ES-I3 (cell line): ENCODE results near the gene TECTA.

Source experiments
- H3K36me3 ChIP-seq: 2 replicates; pipeline ENCODE4 v1.6.1; 2013; ENCODE audit warnings: mild to moderate bottlenecking, low read length, control low read depth, moderate library complexity; ENCODE audit not compliant: insufficient read depth
- H3K4me1 ChIP-seq: 2 replicates; pipeline ENCODE4 v1.6.1; 2013; ENCODE audit warnings: mild to moderate bottlenecking, control low read depth, low read length; ENCODE audit not compliant: insufficient read depth
- H3K9ac ChIP-seq: 2 replicates; pipeline ENCODE4 v1.6.1; 2013; ENCODE audit warnings: low read depth, mild to moderate bottlenecking, low read length, moderate library complexity
- H3K9me3 ChIP-seq: 2 replicates; pipeline ENCODE4 v1.6.1; 2013; ENCODE audit warnings: mild to moderate bottlenecking, low read length, moderate library complexity; ENCODE audit not compliant: control insufficient read depth, insufficient read depth

TECTA gene, protein sequence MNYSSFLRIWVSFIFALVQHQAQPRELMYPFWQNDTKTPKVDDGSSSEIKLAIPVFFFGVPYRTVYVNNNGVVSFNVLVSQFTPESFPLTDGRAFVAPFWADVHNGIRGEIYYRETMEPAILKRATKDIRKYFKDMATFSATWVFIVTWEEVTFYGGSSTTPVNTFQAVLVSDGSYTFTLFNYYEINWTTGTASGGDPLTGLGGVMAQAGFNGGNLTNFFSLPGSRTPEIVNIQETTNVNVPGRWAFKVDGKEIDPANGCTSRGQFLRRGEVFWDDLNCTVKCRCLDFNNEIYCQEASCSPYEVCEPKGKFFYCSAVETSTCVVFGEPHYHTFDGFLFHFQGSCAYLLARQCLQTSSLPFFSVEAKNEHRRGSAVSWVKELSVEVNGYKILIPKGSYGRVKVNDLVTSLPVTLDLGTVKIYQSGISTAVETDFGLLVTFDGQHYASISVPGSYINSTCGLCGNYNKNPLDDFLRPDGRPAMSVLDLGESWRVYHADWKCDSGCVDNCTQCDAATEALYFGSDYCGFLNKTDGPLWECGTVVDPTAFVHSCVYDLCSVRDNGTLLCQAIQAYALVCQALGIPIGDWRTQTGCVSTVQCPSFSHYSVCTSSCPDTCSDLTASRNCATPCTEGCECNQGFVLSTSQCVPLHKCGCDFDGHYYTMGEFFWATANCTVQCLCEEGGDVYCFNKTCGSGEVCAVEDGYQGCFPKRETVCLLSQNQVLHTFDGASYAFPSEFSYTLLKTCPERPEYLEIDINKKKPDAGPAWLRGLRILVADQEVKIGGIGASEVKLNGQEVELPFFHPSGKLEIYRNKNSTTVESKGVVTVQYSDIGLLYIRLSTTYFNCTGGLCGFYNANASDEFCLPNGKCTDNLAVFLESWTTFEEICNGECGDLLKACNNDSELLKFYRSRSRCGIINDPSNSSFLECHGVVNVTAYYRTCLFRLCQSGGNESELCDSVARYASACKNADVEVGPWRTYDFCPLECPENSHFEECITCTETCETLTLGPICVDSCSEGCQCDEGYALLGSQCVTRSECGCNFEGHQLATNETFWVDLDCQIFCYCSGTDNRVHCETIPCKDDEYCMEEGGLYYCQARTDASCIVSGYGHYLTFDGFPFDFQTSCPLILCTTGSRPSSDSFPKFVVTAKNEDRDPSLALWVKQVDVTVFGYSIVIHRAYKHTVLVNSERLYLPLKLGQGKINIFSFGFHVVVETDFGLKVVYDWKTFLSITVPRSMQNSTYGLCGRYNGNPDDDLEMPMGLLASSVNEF (N-terminal part only)

DNA sequence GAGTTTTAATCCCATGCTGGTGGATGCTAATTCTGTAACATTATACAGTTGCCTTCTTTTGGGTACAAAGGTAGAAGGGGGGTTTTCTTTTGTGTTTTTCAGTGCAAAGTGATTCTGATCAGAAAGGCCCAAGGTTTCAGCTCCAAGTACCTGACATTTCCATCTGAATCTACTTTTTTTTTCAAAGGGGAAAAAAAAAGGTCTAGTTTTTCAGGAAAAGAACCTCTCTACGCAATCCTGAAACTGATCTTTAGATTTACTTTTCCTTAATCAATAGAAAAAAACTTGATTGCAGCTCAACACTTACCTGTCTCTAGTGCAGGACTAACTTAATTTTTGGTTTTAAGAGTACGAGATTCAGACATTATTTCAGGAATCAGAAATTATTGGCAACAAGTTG lies at the start of gene TECTA:
TECTA (plus strand) TSS at position 301 of the 400 bp plus-strand sequence. CDS start 1,423 bp downstream, outside the sequence.
- H3K9me3 ChIP-seq = no peaks in the 10 kb centered on the region; the same call in 1 of the 2 replicates
- peaks cover 11% of the 10 kb centered on the region; the same call in 1 of the 2 replicates for H3K4me1 ChIP-seq
- H3K9ac ChIP-seq = no peak within 1 kb of the TSS
- H3K36me3 ChIP-seq = no peaks in the 10 kb centered on the region

DNA sequence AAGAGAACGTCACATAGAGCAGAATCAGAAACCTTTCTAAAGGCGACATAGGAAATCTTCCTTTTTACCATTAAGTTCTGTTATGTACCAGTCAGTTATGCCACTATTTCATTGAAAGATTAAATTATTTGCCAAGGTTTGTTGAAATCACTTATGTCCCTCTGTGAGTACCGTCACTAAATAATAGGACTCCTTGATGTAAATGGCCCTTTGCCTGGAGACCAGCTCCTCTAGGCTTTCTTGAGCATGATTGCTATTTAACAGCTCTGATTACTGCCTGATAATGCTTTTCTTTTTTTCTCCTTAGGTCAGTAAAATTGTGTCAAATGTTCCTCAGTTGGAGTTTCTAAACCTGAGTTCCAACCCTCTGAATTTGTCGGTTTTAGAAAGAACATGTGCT lies 47.8 kb upstream of the TECTA start:
- Histone ChIP-seq H3K36me3 (peaks cover 9% of the 10 kb centered on the region), H3K9me3 (no peaks in the 10 kb centered on the region), H3K9ac (no peak overlapping the region), H3K4me1 (no peaks in the 10 kb centered on the region)

DNA sequence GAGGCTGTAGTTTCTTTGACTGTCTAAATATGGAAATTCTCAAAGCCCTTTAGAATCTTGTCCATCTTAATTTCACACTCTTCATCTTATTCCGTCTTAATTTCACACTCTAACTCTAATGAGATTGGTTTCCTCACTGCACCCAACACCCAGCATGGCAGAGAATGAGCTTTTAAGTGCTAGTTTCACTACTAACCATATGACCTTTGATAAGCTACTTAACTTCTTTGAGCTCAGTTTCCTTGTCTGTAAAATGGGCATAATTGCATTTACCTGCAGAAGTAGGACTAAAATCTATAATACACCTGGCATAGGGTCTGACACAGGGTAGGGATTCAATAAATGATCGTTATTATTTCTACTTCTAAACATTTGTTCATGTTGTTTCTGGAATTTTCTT lies 46.8 kb upstream of the TECTA start:
- Histone ChIP-seq H3K4me1 (no peaks in the 10 kb centered on the region), H3K9me3 (no peaks in the 10 kb centered on the region), H3K9ac (no peak overlapping the region), H3K36me3 (peaks cover 9% of the 10 kb centered on the region; the same call in 1 of the 2 replicates)

DNA sequence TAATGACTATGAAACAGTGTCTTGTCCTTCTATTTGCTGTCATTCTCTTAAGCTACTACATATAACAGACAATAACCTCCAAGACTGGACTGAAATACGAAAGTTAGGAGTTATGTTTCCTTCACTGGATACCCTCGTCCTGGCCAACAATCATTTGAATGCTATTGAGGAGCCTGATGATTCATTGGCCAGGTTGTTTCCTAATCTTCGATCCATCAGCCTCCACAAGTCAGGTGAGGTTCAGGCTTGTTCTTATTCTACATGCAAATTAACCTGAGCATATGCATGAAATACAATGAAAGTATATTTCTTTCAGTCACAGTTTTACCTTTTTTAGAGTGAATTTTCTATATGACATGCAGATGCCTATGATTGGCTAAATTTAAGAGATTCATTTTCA lies 46.0 kb upstream of the TECTA start:
- Histone ChIP-seq H3K9me3 (no peaks in the 10 kb centered on the region), H3K4me1 (no peaks in the 10 kb centered on the region), H3K36me3 (peaks cover 9% of the 10 kb centered on the region; the same call in 1 of the 2 replicates), H3K9ac (no peak overlapping the region)

DNA sequence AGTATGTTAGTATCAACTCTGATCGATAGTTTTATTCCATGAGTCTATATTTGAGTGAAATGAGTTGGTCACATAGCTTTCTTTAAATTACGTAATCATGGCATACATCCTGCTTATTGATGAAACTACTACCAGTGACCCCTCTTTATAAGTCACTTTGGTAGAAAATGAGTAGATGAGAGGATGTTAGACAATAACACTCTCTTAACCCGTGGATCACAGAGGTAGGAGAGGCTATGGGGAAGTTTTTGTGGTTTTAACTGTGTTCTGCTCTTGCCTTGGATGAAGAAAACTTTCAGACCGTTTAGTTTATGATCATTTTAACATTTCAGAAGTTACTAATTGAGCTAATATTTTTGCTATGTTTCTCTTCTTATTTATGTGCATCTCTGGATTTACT lies 43.1 kb upstream of the TECTA start:
- Histone ChIP-seq H3K4me1 (no peaks in the 10 kb centered on the region), H3K36me3 (peaks cover 9% of the 10 kb centered on the region; the same call in 1 of the 2 replicates), H3K9ac (no peak overlapping the region), H3K9me3 (no peaks in the 10 kb centered on the region)

DNA sequence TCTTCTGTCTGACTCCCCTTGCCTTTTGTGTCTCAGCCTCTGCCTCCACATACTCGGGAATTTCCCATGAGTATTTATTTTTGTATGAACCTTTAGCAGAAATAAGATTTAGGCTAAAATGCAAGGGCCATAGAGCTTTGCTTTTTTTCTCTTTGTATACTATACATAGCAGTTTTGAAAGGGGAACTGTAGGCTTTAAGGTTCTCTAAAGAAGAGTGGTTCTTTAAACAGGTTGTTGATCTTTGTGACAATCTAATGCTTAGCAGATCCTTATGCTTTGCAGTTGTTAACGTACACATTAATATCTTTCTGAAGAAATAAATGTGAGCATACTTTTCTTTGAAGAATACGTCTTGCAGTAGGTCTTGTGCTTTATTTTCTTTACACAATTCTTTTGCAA lies 42.1 kb upstream of the TECTA start:
- Histone ChIP-seq H3K36me3 (peaks cover 4% of the 10 kb centered on the region; the same call in 1 of the 2 replicates), H3K9ac (no peak overlapping the region), H3K9me3 (no peaks in the 10 kb centered on the region), H3K4me1 (no peaks in the 10 kb centered on the region)

DNA sequence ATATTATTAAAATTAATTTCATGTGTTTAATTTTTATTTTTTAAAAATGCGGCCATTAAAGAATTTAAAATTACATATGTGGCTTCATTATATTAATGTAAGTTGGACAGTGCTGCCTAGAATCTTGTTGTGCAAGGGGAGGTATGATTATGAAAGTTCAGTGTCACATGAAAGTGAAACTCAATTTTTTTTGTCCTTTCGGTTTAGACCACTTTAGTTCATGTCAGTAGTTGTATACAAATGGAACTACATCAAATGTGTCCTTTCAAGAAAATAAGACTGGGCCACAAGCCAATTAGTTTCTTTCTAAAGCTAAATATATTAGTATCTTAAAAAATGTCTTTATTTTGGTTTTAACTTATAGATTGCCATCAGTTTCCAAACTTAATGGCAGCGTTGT lies 41.4 kb upstream of the TECTA start:
- Histone ChIP-seq H3K9ac (no peak overlapping the region), H3K4me1 (no peaks in the 10 kb centered on the region), H3K36me3 (peaks cover 4% of the 10 kb centered on the region; the same call in 1 of the 2 replicates), H3K9me3 (no peaks in the 10 kb centered on the region)

DNA sequence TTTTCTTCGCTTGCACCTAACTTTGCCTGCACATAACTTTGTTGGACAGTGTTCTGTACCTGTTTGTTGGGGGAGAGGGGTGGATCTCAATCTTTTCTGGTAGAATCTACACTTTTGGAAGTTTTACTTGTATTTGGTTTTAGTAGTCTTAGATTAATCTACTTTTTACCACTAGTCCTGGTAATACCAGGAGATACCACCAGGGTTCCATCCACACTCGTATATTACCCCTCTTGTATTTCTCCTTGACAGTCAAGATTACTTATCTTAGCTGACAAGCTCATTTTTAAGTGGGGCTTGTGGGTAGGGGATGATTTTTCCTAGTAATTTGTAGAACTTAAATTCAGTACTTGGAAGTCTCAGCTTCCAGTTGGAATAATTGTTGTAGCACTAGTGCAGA lies 37.3 kb upstream of the TECTA start:
- no peaks in the 10 kb centered on the region for H3K4me1 ChIP-seq
- H3K9ac ChIP-seq = no peak overlapping the region
- H3K9me3 ChIP-seq = no peaks in the 10 kb centered on the region
- H3K36me3 ChIP-seq = peaks cover under 1% of the 10 kb centered on the region

DNA sequence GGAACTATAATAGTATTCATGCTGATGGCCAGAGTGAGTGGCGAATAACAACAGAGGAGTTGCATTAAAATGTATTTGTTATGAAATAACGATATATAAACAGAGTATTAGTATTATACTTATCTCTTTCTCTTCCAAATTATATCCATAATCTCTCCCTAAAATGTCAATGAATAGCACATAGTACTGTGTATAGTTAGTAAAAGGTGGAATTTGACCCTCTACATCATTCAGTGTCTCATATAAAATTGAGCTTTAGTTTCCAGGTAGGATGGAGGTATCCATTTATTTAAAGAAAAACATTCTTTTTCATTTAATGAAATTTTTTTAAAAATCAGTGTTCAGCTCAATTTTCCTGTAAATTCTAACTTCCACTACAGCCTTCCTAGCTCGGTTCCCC lies 34.4 kb upstream of the TECTA start:
- H3K36me3 ChIP-seq = peaks cover 3% of the 10 kb centered on the region
- H3K9me3 ChIP-seq = no peaks in the 10 kb centered on the region
- H3K4me1 ChIP-seq = no peaks in the 10 kb centered on the region
- H3K9ac ChIP-seq = no peak overlapping the region

DNA sequence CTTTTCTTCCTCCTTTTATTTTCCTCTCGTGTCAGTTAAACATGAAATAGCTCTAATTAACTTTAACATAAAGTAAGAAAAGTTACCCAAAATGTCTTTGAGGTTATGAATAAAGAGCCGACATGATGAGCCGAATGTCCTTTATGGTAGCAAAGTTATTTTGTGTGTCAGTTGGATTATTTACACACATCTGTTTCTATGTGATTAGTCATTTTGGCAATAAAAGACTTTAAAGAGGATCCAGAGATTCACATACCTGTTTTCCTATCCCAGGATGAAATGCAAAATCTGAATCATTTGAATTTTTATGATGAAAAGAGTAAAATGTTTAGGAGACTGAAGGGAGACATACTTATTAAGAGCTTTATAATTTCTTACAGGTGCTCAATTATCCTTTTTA lies 34.0 kb upstream of the TECTA start:
- Histone ChIP-seq H3K36me3 (peaks cover 3% of the 10 kb centered on the region), H3K9ac (no peak overlapping the region), H3K9me3 (no peaks in the 10 kb centered on the region), H3K4me1 (no peaks in the 10 kb centered on the region)

DNA sequence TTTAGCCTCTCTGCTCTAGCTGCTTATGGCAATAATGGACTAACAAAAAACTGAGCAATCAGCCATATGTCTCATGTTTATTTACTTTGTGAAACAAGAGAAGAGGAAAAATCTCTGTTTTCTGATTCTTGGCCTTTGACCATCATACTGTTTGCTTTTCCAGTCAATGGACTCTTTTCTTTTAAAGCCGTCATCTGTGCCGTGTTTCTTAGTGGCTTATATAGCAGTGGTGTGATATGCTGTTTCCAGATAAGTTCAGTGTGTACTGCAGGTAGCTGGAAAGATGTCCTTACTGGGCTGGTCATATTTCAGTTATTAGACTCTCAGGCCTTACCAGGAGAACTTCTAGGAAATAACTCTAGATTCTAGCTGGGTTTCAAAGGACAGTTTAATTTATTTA lies 33.6 kb upstream of the TECTA start:
- H3K9ac ChIP-seq = no peak overlapping the region

DNA sequence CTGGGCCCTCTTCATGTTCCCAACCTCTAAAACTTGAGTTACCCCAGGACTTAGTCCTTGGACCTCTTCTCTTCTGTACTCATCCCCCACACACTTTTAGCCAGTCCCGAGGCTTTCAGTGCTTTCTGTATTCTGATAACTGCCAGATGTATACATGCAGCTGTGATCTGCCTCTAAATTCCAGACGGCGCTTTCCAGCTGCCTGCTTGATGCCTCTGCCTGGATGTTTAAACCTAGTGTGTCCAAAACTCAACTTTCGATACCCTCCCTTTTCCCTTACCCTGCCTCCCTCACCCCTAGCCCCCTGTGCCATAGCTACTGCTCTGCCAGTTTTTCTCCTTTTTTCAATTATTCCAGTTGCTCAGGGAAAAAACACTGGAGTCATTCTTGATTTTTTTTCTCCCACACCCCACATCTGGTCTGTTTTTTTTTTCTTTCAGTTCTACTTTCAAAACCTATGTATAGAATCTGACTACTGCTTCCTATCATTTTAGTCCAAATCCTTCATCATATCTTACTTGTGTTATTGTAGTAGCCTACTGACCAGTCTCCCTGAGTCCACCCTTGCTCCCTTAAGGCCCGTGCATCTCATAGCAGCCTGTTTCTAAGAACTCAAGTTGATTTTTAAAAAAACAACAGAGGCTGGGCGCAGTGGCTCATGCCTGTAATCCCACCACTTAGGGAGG lies 32.9 kb upstream of the TECTA start:
- no peaks in the 10 kb centered on the region for H3K4me1 ChIP-seq
- no peak overlapping the region for H3K9ac ChIP-seq
- H3K9me3 ChIP-seq = no peaks in the 10 kb centered on the region
- peaks cover 3% of the 10 kb centered on the region for H3K36me3 ChIP-seq

More for the DNA sequence above, 33.6 kb upstream of the TECTA start:
- H3K9me3 ChIP-seq = no peaks in the 10 kb centered on the region
- H3K36me3 ChIP-seq = peaks cover 3% of the 10 kb centered on the region
- H3K4me1 ChIP-seq = no peaks in the 10 kb centered on the region

DNA sequence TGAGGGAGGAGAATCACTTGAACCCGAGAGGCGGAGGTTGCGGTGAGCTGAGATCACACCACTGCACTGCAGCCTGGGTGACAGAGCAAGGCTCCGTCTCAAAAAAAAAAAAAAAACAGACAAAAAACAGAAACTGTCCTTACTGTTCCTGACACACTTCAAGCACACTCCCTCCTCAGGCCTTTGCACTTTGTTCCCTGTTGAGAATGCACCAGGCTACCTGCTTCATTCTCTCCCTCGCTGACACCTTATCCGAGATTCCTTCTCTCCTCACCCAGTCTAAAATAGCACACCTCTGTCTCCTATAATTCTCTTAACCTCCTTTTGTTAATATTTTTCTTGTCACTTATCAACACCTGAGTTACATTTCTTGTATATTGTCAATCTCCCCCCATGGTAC lies 32.3 kb upstream of the TECTA start:
- Histone ChIP-seq H3K9me3 (no peaks in the 10 kb centered on the region), H3K36me3 (peaks cover 3% of the 10 kb centered on the region), H3K9ac (no peak overlapping the region), H3K4me1 (no peaks in the 10 kb centered on the region)
